ENCODE results near the gene OLFML3.

DNA sequence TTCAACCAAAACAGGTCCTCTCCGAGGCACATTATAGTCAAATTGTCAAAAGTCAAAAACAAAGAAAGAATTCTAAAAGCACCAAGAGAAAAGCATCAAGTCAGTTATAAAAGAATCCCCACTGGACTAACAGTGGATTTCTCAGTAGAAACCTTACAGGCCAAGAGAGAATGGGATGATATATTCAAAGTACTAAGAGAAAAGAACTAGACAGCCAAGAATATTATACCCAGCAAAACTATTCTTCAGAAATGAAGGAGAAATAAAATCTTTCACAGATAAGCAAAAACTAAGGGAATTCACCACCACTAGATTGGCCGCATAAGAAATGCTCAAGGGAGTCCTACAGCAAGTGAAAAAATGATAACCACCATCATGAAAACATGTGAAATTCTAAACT, 16.1 kb downstream of the OLFML3 start:
- TF ChIP-seq, protein P1, sequence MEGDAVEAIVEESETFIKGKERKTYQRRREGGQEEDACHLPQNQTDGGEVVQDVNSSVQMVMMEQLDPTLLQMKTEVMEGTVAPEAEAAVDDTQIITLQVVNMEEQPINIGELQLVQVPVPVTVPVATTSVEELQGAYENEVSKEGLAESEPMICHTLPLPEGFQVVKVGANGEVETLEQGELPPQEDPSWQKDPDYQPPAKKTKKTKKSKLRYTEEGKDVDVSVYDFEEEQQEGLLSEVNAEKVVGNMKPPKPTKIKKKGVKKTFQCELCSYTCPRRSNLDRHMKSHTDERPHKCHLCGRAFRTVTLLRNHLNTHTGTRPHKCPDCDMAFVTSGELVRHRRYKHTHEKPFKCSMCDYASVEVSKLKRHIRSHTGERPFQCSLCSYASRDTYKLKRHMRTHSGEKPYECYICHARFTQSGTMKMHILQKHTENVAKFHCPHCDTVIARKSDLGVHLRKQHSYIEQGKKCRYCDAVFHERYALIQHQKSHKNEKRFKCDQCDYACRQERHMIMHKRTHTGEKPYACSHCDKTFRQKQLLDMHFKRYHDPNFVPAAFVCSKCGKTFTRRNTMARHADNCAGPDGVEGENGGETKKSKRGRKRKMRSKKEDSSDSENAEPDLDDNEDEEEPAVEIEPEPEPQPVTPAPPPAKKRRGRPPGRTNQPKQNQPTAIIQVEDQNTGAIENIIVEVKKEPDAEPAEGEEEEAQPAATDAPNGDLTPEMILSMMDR (conservative IDR thresholded peaks at IDR 0.05 in 1 of 2, IDR thresholded peaks at IDR 0.05 in 1 of 2; ENCODE audit: extremely low read depth in 1 of 2, insufficient read depth in 1 of 2, low read depth in 1 of 2, low read length in 2 of 2) = no peak
- TF ChIP-seq EZH2 (IDR thresholded peaks at IDR 0.05; ENCODE audit: borderline replicate concordance, low read length) = no peak

All from mammary epithelial cell (primary cell).